ENCODE data around the gene IFT122.
"Not testable (repeated sequence)": the region's sequence is repeated elsewhere in the genome, so short reads cannot be mapped to it uniquely, and the experiment has no call there.

IFT122 gene

GRCh38 chr3:129515108-129515820 lies 75.2 kb downstream of the IFT122 start:
- DNase-seq (ENCODE audit: low read depth in 1 of 2, low spot score in 1 of 2) = not testable (repeated sequence)

- DNase-seq (ENCODE audit: low read depth in 1 of 2, low spot score in 1 of 2) = not testable (repeated sequence)
Measured at GRCh38 chr3:129515821-129516432, 75.9 kb downstream of the IFT122 start.

- no peak for DNase-seq (ENCODE audit: low read depth in 1 of 2, low spot score in 1 of 2)
Measured at GRCh38 chr3:129517516-129517915, 77.5 kb downstream of the IFT122 start.

- DNase-seq (ENCODE audit: low read depth in 1 of 2, low spot score in 1 of 2) = no peak
Measured at GRCh38 chr3:129518038-129518561, 78.1 kb downstream of the IFT122 start.

GRCh38 chr3:129518581-129518980 lies 78.6 kb downstream of the IFT122 start:
- DNase-seq (ENCODE audit: low read depth in 1 of 2, low spot score in 1 of 2) = no peak

- no peak for DNase-seq (ENCODE audit: low read depth in 1 of 2, low spot score in 1 of 2)
Measured at GRCh38 chr3:129519449-129519848, 79.4 kb downstream of the IFT122 start.

- no peak for DNase-seq (ENCODE audit: low read depth in 1 of 2, low spot score in 1 of 2)
Measured at GRCh38 chr3:129519896-129520715, 80.1 kb downstream of the IFT122 start.

- DNase-seq (ENCODE audit: low read depth in 1 of 2, low spot score in 1 of 2) = no peak
Measured at GRCh38 chr3:129520960-129521359, 80.9 kb downstream of the IFT122 start.

- DNase-seq (ENCODE audit: low read depth in 1 of 2, low spot score in 1 of 2) = no peak
Measured at GRCh38 chr3:129521611-129522010, 81.6 kb downstream of the IFT122 start.

- no peak for DNase-seq (ENCODE audit: low read depth in 1 of 2, low spot score in 1 of 2)
Measured at GRCh38 chr3:129522953-129523352, 82.9 kb downstream of the IFT122 start.

- DNase-seq (ENCODE audit: low read depth in 1 of 2, low spot score in 1 of 2) = no peak
Measured at GRCh38 chr3:129524081-129524480, 84.1 kb downstream of the IFT122 start.

- DNase-seq (ENCODE audit: low read depth in 1 of 2, low spot score in 1 of 2) = no peak
Measured at GRCh38 chr3:129525341-129525968, 85.4 kb downstream of the IFT122 start.

GRCh38 chr3:129526121-129526900 lies 86.3 kb downstream of the IFT122 start:
- no peak for DNase-seq (ENCODE audit: low read depth in 1 of 2, low spot score in 1 of 2)

- no peak for DNase-seq (ENCODE audit: low read depth in 1 of 2, low spot score in 1 of 2)
Measured at GRCh38 chr3:129527262-129527661, 87.2 kb downstream of the IFT122 start.

GRCh38 chr3:129528589-129529100 lies 88.6 kb downstream of the IFT122 start, which contains the start of gene RHO:
RHO (plus strand) TSS chr3:129528639; CDS start chr3:129528734, 95 bp downstream.
- no peak for DNase-seq (ENCODE audit: low read depth in 1 of 2, low spot score in 1 of 2)

GRCh38 chr3:129529436-129530210 lies 89.6 kb downstream of the IFT122 start:
- no peak for DNase-seq (ENCODE audit: low read depth in 1 of 2, low spot score in 1 of 2)

GRCh38 chr3:129530251-129530791 lies 90.3 kb downstream of the IFT122 start:
- DNase-seq (ENCODE audit: low read depth in 1 of 2, low spot score in 1 of 2) = no peak

- DNase-seq (ENCODE audit: low read depth in 1 of 2, low spot score in 1 of 2) = no peak
Measured at GRCh38 chr3:129530821-129531220, 90.8 kb downstream of the IFT122 start.

- no peak for DNase-seq (ENCODE audit: low read depth in 1 of 2, low spot score in 1 of 2)
Measured at GRCh38 chr3:129531699-129532098, 91.7 kb downstream of the IFT122 start.
